ENCODE data around the gene SPRR5. TPM values are rescaled to one million over a fixed set of nuclear protein-coding genes. Genes with fewer than 3 reads are reported as not detected.

SPRR5 gene
- total RNA-seq, 1 donor from 2014 or later: not detected

DNA sequence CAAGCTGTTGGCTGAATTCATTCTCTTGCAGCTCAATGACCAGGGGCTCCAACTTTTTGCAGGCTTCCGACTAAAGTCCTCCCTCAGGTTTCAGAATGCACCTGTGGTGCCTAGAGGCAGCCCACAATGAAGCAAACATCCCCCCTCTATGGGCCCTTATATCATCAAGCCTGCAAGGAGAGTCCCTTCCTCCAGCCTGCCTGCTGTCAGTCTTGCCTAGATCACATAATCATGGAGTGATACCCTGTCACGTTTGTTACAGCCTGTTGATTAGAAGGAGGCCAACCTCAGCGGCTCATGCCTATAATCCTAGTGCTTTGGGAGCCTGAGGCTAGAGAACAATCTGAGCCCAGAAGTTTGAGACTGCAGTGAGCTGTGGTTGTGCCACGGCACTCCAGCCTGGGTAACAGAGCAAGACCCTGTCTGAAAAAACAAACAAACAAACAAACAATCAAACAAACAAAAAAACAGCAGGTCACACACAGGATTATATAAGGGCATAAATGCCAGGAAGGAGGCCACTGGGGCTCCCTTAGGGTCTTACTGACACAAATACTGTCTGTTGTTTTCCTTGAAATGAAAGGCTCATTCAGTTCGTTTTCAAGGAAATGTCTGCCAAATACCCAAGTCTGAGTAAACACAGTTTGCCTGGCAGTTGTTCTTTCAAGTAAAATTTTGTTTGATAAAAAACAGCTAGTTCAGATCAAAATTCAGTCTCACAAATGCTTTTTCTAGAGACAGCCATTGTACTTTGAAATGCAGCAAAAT lies 49.8 kb downstream of the SPRR5 start:
- Histone ChIP-seq H3K36me3 (no peaks in the 10 kb centered on the region), H3K4me1 (no peaks in the 10 kb centered on the region), H3K9me3 (peaks cover 0 to 4% of the 10 kb centered on the region in 2 donors), H3K4me3 (no peak overlapping the region), H3K27me3 (no peaks in the 10 kb centered on the region), H3K27ac (no peak overlapping the region)
- TF ChIP-seq, protein P1, sequence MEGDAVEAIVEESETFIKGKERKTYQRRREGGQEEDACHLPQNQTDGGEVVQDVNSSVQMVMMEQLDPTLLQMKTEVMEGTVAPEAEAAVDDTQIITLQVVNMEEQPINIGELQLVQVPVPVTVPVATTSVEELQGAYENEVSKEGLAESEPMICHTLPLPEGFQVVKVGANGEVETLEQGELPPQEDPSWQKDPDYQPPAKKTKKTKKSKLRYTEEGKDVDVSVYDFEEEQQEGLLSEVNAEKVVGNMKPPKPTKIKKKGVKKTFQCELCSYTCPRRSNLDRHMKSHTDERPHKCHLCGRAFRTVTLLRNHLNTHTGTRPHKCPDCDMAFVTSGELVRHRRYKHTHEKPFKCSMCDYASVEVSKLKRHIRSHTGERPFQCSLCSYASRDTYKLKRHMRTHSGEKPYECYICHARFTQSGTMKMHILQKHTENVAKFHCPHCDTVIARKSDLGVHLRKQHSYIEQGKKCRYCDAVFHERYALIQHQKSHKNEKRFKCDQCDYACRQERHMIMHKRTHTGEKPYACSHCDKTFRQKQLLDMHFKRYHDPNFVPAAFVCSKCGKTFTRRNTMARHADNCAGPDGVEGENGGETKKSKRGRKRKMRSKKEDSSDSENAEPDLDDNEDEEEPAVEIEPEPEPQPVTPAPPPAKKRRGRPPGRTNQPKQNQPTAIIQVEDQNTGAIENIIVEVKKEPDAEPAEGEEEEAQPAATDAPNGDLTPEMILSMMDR (IDR thresholded peaks at IDR 0.05): no peak
- intact Hi-C loops (cut with DNase I): no loop called here
- DNase-seq (ENCODE audit: low spot score in 2 of 2): no peak

DNA sequence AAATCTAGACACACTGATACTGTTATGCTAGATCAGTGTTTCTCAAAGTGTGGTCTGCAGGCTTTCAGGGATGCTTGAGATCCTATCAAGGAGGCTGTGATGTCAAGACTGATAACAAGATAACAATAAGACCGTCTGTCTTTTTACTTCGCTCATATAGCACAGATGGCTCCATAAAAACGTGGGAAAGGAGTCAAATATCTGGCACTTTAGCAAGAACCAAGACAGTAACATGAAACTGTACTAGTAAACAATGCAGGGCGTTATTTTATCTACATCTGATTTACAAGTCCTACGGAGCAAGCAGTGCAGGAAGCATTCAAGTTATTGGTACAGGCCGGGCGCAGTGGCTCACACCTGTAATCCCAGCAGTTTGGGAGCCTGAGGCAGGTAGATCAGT lies 50.9 kb downstream of the SPRR5 start:
- H3K9me3 ChIP-seq: peaks cover 0 to 4% of the 10 kb centered on the region in 2 donors
- no peaks in the 10 kb centered on the region for H3K27me3 ChIP-seq
- no peaks in the 10 kb centered on the region for H3K4me1 ChIP-seq

DNA sequence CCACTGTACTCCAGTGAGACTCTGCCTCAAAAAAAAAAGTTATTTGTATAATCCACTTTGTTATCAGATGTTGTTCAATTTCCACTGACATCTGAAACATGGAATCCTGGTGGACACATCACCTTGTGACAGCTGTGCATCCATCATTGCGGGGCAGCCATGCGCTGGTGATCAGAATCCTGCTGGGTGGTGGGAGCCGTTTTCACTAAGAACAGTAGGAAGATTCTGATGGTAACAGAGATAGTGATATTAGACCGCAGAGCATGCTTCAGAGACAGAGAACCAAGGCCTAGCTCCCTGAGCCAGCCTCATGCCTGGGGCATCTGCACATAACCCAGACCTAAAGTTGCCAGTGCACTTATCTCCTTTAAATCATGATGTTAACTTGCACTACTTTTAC lies 51.5 kb downstream of the SPRR5 start:
- Histone ChIP-seq H3K4me1 (no peaks in the 10 kb centered on the region), H3K36me3 (no peaks in the 10 kb centered on the region), H3K27me3 (no peaks in the 10 kb centered on the region), H3K27ac (no peak overlapping the region), H3K4me3 (no peak overlapping the region), H3K9me3 (peaks cover 0 to 4% of the 10 kb centered on the region in 2 donors)
- no peak for DNase-seq (ENCODE audit: low spot score in 2 of 2)
- TF ChIP-seq, protein P1 (IDR thresholded peaks at IDR 0.05): no peak
- intact Hi-C loops (cut with DNase I): no loop called here

More for the DNA sequence above, 50.9 kb downstream of the SPRR5 start:
- no peak overlapping the region for H3K4me3 ChIP-seq
- no peak for DNase-seq (ENCODE audit: low spot score in 2 of 2)
- intact Hi-C loops (cut with DNase I): no loop called here
- no peaks in the 10 kb centered on the region for H3K36me3 ChIP-seq
- no peak overlapping the region for H3K27ac ChIP-seq
- TF ChIP-seq, protein P1 (IDR thresholded peaks at IDR 0.05): no peak

Other genes starting within 250 kb of the SPRR5 start
- gene LCE2A, start 248.9 kb upstream of the SPRR5 start, total RNA-seq: not detected
- gene LCE4A, start 239.0 kb upstream of the SPRR5 start, total RNA-seq: not detected
- gene KPRP, start 189.2 kb upstream of the SPRR5 start, total RNA-seq: not detected
- not detected for gene LCE1F, start 172.1 kb upstream of the SPRR5 start, total RNA-seq
- not detected for gene LCE1E, start 160.9 kb upstream of the SPRR5 start, total RNA-seq
- not detected for gene LCE1D, start 150.5 kb upstream of the SPRR5 start, total RNA-seq
- not detected for gene LCE1C, start 140.6 kb upstream of the SPRR5 start, total RNA-seq
- not detected for gene LCE1B, start 135.2 kb upstream of the SPRR5 start, total RNA-seq
- gene LCE1A, start 119.7 kb upstream of the SPRR5 start, total RNA-seq: not detected
- gene LCE6A, start 104.3 kb upstream of the SPRR5 start, total RNA-seq: not detected
- not detected for gene LCE7A, start 87.2 kb upstream of the SPRR5 start, total RNA-seq
- gene SMCP, start 68.9 kb upstream of the SPRR5 start, total RNA-seq: not detected
- not detected for gene IVL, start 38.7 kb upstream of the SPRR5 start, total RNA-seq
- not detected for gene SPRR4, start 23.4 kb downstream of the SPRR5 start, total RNA-seq
- not detected for gene SPRR1A, start 36.9 kb downstream of the SPRR5 start, total RNA-seq
- 0.53 TPM for gene SPRR3, start 54.5 kb downstream of the SPRR5 start, total RNA-seq
- gene SPRR1B, start 84.0 kb downstream of the SPRR5 start, total RNA-seq: not detected
- not detected for gene SPRR2D, start 93.9 kb downstream of the SPRR5 start, total RNA-seq
- gene SPRR2A, start 110.3 kb downstream of the SPRR5 start, total RNA-seq: not detected
- gene SPRR2B, start 124.4 kb downstream of the SPRR5 start, total RNA-seq: not detected
- not detected for gene SPRR2E, start 147.3 kb downstream of the SPRR5 start, total RNA-seq
- not detected for gene SPRR2F, start 166.3 kb downstream of the SPRR5 start, total RNA-seq
- not detected for gene SPRR2G, start 203.7 kb downstream of the SPRR5 start, total RNA-seq

Measured in ascending aorta (tissue), 2 donors.